GM12872 (cell line): ENCODE data around the gene MTUS2.

ENCODE experiments used
- TF ChIP-seq, protein P1 (sequence below): IDR thresholded peaks from 3 replicates; pipeline ENCODE4 v1.5.1; 2011; ENCODE audit warnings: low read depth, mild to moderate bottlenecking, low read length, moderate library complexity; ENCODE audit not compliant: insufficient read depth

The MTUS2 gene

DNA sequence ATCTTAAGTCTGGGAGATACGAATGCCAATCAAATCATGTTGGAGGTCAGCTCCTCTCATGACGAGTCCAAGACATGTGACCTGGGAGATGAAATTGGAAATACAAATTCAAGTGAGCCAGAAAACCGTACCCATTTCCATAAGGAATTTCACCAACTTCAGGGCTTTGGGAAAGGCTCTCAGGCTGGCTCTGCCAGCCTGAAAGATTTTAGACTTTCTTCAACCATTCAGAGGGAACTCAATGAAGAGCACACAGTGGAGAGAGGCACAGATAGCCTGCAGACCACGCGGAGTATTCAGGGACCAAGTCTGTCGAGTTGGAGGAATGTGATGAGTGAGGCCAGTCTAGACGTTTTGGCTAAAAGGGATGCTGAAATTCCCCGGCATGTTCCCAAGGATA, 204.6 kb downstream of the MTUS2 start:
- TF ChIP-seq, protein P1, sequence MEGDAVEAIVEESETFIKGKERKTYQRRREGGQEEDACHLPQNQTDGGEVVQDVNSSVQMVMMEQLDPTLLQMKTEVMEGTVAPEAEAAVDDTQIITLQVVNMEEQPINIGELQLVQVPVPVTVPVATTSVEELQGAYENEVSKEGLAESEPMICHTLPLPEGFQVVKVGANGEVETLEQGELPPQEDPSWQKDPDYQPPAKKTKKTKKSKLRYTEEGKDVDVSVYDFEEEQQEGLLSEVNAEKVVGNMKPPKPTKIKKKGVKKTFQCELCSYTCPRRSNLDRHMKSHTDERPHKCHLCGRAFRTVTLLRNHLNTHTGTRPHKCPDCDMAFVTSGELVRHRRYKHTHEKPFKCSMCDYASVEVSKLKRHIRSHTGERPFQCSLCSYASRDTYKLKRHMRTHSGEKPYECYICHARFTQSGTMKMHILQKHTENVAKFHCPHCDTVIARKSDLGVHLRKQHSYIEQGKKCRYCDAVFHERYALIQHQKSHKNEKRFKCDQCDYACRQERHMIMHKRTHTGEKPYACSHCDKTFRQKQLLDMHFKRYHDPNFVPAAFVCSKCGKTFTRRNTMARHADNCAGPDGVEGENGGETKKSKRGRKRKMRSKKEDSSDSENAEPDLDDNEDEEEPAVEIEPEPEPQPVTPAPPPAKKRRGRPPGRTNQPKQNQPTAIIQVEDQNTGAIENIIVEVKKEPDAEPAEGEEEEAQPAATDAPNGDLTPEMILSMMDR = no peak

DNA sequence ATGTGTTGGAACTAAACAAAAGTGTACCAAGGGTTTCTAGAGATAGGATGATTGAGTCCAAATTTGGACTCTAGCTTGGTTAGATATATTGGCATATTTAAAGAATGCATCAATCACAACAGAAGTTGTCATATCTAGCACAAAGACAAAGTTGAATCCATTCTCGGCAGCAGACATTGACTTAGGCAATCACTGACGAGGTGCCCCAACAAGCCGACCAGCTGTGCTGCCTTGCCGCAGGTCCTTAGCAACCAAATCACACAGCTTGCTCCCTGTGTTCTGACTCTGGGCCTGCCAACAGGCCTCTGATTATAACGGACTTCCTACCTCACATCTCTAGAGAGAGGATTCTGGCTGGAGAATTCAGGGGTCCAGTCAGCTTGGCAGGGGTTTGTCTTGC, 208.7 kb downstream of the MTUS2 start:
- TF ChIP-seq, protein P1 = no peak

GRCh38 chr13:29038700-29039099, 218.6 kb downstream of the MTUS2 start:
- TF ChIP-seq, protein P1 = no peak

GRCh38 chr13:29039212-29039611, 219.1 kb downstream of the MTUS2 start:
- TF ChIP-seq, protein P1 = no peak

GRCh38 chr13:29046588-29046987, 226.4 kb downstream of the MTUS2 start:
- TF ChIP-seq, protein P1 = no peak

GRCh38 chr13:29049524-29049923, 229.4 kb downstream of the MTUS2 start:
- TF ChIP-seq, protein P1 = no peak

- TF ChIP-seq, protein P1 = no peak
These were observed 230.6 kb downstream of the MTUS2 start for GRCh38 chr13:29050719-29051118.

- TF ChIP-seq, protein P1 = no peak
These were observed 239.7 kb downstream of the MTUS2 start for GRCh38 chr13:29059800-29060199.
